Measurements from ENCODE around the gene GPLD1.

DNA sequence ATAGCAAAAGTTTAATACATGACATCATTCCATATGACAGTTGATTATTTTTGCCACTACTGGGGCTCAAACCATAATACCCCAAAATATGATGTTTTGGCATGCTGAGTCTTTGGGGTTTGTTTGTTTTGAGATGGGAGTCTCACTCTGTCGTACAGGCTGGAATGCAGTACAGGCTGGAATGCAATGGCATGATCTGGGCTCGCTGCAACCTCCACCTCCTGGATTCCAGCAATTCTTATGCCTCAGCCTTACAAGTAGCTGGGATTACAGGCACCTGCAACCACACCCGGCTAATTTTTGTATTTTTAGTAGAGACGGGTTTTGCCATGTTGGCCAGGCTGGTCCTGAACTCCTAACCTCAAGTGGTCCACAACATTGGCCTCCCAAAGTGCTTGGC lies 87.9 kb downstream of the GPLD1 start:
- TF ChIP-seq, protein P1, sequence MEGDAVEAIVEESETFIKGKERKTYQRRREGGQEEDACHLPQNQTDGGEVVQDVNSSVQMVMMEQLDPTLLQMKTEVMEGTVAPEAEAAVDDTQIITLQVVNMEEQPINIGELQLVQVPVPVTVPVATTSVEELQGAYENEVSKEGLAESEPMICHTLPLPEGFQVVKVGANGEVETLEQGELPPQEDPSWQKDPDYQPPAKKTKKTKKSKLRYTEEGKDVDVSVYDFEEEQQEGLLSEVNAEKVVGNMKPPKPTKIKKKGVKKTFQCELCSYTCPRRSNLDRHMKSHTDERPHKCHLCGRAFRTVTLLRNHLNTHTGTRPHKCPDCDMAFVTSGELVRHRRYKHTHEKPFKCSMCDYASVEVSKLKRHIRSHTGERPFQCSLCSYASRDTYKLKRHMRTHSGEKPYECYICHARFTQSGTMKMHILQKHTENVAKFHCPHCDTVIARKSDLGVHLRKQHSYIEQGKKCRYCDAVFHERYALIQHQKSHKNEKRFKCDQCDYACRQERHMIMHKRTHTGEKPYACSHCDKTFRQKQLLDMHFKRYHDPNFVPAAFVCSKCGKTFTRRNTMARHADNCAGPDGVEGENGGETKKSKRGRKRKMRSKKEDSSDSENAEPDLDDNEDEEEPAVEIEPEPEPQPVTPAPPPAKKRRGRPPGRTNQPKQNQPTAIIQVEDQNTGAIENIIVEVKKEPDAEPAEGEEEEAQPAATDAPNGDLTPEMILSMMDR (IDR thresholded peaks at IDR 0.05; ENCODE audit: poor library complexity) = no peak
- TF ChIP-seq EZH2 (IDR thresholded peaks at IDR 0.05; ENCODE audit: borderline replicate concordance) (no peak), EZH2phosphoT487 (IDR thresholded peaks at IDR 0.05; ENCODE audit: low read depth, severe bottlenecking, unreplicated experiment) (no peak)
